Activated T-helper 2 cell treated with anti-CD3 and anti-CD28 coated beads, Interferon-gamma antibody, Interleukin-2, Interleukin-4, amounts not matched to agents 10 μg/mL and 5 μg/mL and 100 μg/mL, durations not matched to agents 14 hours and 24 hours and 36 hours (primary cell): ENCODE data around the gene ARL4C. TPM values are rescaled to one million over a fixed set of nuclear protein-coding genes. Genes with fewer than 3 reads are reported as not detected.

Experiments
- DNase-seq: peaks from one replicate; pipeline ENCODE4 v3.0.0; 2021; ENCODE audit warnings: low spot score
- H3K27ac Mint-ChIP-seq: one replicate; pipeline ENCODE4 v1.8.0; 2021; ENCODE audit warnings: mixed read lengths
- H3K27me3 Mint-ChIP-seq: one replicate; pipeline ENCODE4 v1.8.0; 2021; ENCODE audit warnings: low read depth, mixed read lengths
- H3K36me3 Mint-ChIP-seq: one replicate; pipeline ENCODE4 v1.8.0; 2021; ENCODE audit warnings: low read depth, mixed read lengths
- H3K4me1 Mint-ChIP-seq: one replicate; pipeline ENCODE4 v1.8.0; 2021; ENCODE audit warnings: low read depth, mixed read lengths
- H3K4me3 Mint-ChIP-seq: one replicate; pipeline ENCODE4 v1.8.0; 2021; ENCODE audit warnings: low read depth, mild to moderate bottlenecking, moderate library complexity, mixed read lengths
- H3K9me3 Mint-ChIP-seq: one replicate; pipeline ENCODE4 v1.8.0; 2021; ENCODE audit warnings: mixed read lengths
- intact Hi-C: fragments of 100-400 bp; cut with micrococcal nuclease; formaldehyde crosslinking; loops from one replicate; pipeline ENCODE4 v1.15.1; 2023
- total RNA-seq: library from RNA; stranded (reverse); gene quantifications from 2 replicates; pipeline ENCODE4 v1.2.3, GENCODE V29; 2022

The ARL4C gene
- total RNA-seq, 1 donor from 2014 or later = 45.7 TPM

DNA sequence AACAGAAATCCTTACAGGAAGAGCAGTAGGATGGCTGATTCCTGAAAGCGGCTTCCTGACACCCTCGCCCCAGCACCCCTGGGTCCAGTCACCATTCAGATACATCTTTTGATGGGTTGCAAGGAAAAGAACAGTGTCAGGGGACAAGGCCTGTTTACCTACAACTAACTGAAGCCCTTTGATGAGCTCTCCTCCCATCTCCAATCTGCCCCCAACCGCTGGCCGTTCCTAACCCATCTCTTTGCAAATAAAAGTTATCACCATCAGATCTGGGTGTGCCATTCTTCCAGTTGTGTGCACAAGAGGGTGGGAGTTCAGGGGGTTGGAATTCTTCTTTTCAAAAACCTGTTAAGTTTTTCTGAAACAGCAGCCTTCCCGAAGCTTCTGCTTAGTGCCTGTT, 48.9 kb downstream of the ARL4C start:
- intact Hi-C loops = loop anchor here (2.0 to 5.0 kb wide), 3 partner anchors 139 to 176 kb away; no protein-coding TSS in a partner anchor
- Mint-ChIP-seq H3K4me1 (peaks cover 85% of the 10 kb centered on the region), H3K36me3 (peaks cover 58% of the 10 kb centered on the region), H3K27ac (peak overlapping the region; percentile 96), H3K9me3 (peaks cover 6% of the 10 kb centered on the region), H3K27me3 (no peaks in the 10 kb centered on the region), H3K4me3 (no peak overlapping the region)
- DNase-seq = no peak

DNA sequence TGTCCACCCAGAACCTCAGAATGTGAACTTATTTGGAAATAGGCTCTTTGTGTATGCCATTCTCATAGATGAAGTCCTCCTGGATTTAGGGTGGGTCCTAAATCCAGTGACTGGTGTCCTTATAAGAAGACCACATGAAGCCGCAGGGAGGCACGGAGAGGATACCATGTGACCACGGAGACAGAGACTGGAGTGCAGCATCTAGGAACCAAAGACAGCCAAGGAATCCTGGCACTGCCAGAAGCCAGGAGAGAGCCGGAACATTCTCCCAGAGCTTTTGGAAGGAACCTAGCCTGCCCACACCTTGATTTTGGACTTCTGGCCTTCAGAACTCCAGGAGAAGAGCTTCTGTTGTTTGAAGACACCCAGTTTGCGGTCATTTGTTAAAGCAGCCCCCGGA, 49.7 kb downstream of the ARL4C start:
- peaks cover 54% of the 10 kb centered on the region for H3K36me3 Mint-ChIP-seq
- peaks cover 6% of the 10 kb centered on the region for H3K9me3 Mint-ChIP-seq
- H3K4me1 Mint-ChIP-seq = peaks cover 83% of the 10 kb centered on the region
- intact Hi-C loops = loop anchor here (2.0 to 5.0 kb wide), 3 partner anchors 138 to 175 kb away; no protein-coding TSS in a partner anchor
- no peaks in the 10 kb centered on the region for H3K27me3 Mint-ChIP-seq
- peak overlapping the region; percentile 96 for H3K27ac Mint-ChIP-seq
- no peak for DNase-seq
- H3K4me3 Mint-ChIP-seq = peak overlapping the region; percentile 53

- DNase-seq = peak; percentile 85
- Mint-ChIP-seq H3K4me3 (peak overlapping the region; percentile 53), H3K27me3 (no peaks in the 10 kb centered on the region), H3K9me3 (peaks cover 6% of the 10 kb centered on the region), H3K27ac (peak overlapping the region; percentile 96), H3K4me1 (peaks cover 77% of the 10 kb centered on the region), H3K36me3 (peaks cover 50% of the 10 kb centered on the region)
- intact Hi-C loops = loop anchor here (1.0 to 5.0 kb wide), 4 partner anchors 20 to 174 kb away; no protein-coding TSS in a partner anchor
Observed at GRCh38 chr2:234446404-234447076, 50.3 kb downstream of the ARL4C start.

GRCh38 chr2:234444893-234445292, 52.0 kb downstream of the ARL4C start:
- Mint-ChIP-seq H3K36me3 (peaks cover 38% of the 10 kb centered on the region), H3K27me3 (no peaks in the 10 kb centered on the region), H3K4me3 (peak overlapping the region; percentile 40), H3K9me3 (peaks cover 6% of the 10 kb centered on the region), H3K27ac (peak overlapping the region; percentile 91), H3K4me1 (peaks cover 67% of the 10 kb centered on the region)
- peak; percentile 41 for DNase-seq
- intact Hi-C loops = loop anchor here (2.0 to 5.0 kb wide), 2 partner anchors 173 to 310 kb away; no protein-coding TSS in a partner anchor

- no peak for DNase-seq
- H3K4me1 Mint-ChIP-seq = peaks cover 64% of the 10 kb centered on the region
- H3K27me3 Mint-ChIP-seq = no peaks in the 10 kb centered on the region
- peaks cover 6% of the 10 kb centered on the region for H3K9me3 Mint-ChIP-seq
- H3K27ac Mint-ChIP-seq = peak overlapping the region; percentile 91
- H3K36me3 Mint-ChIP-seq = peaks cover 33% of the 10 kb centered on the region
- H3K4me3 Mint-ChIP-seq = no peak overlapping the region
- intact Hi-C loops = loop anchor here (2.0 kb wide), 1 partner anchor 309 kb away; no protein-coding TSS in a partner anchor
Observed at GRCh38 chr2:234444242-234444730, 52.6 kb downstream of the ARL4C start.
